A549 (cell line): ENCODE measurements around the gene DHX57. TPM values are rescaled to one million over a fixed set of nuclear protein-coding genes. Genes with fewer than 3 reads are reported as not detected.

Experiments used
- ATAC-seq, 2 experiments: fragments of 200-7000 bp in 1 of 2; fragments of >200 bp in 1 of 2; cut with Nextera tagmentation in 1 of 2; cut with Tn5 transposase in 1 of 2; 3 replicates each; pipeline versions ENCODE4 v1.8.0 to v1.9.1; 2018 to 2020; ENCODE audit warnings: mild to moderate bottlenecking in 1 of 2, moderate library complexity in 1 of 2
- CTCF ChIA-PET: fragments of 300-600 bp; sonication (Branson Sonifier 250); formaldehyde crosslinking; extraction: SDS; loops from one replicate; lab custom pipeline; 2021; ENCODE audit warnings: antibody characterized with exemption, inconsistent platforms; lab: Yijun Ruan, JAX
- POLR2A ChIA-PET: fragments of 350-600 bp; formaldehyde crosslinking; extraction: SDS; loops from one replicate; lab custom pipeline; 2021; ENCODE audit warnings: antibody characterized with exemption, inconsistent platforms; lab: Yijun Ruan, JAX
- DNase-seq, 2 experiments: peaks; one replicate each; pipeline versions ENCODE4 v3.0.0 to v3.0.0-alpha.2; 2011 to 2016; ENCODE audit warnings: low read depth in 1 of 2, low spot score in 1 of 2
- FAIRE-seq: peaks from 2 replicates; lab custom pipeline; 2011; peaks lifted over from hg19 to GRCh38; lab: Jason Lieb, UNC
- H3K27ac ChIP-seq, 2 experiments: fragments of >200 bp; sonication (Bioruptor Twin); formaldehyde crosslinking; 3 replicates each; pipeline ENCODE4 v1.5.1; 2016 to 2017
- H3K4me1 ChIP-seq: fragments of >200 bp; sonication (Bioruptor Twin); formaldehyde crosslinking; 3 replicates; pipeline ENCODE4 v1.6.1; 2016
- H3K4me2 ChIP-seq: fragments of >200 bp; sonication (Bioruptor Twin); formaldehyde crosslinking; 3 replicates; pipeline ENCODE4 v1.6.1; 2016
- H3K4me3 ChIP-seq: fragments of >200 bp; sonication (Bioruptor Twin); formaldehyde crosslinking; 3 replicates; pipeline ENCODE4 v1.5.1; 2016
- H3K9me3 ChIP-seq: fragments of >200 bp; sonication (Bioruptor Twin); formaldehyde crosslinking; 3 replicates; pipeline ENCODE4 v1.6.1; 2016
- ATOH8 ChIP-seq: fragments of 250-450 bp; sonication (Bioruptor Pico); IDR thresholded peaks from 2 replicates; pipeline ENCODE4 v1.5.0; 2020; ENCODE audit warnings: low read depth, mild to moderate bottlenecking, moderate library complexity
- BCL3 ChIP-seq: fragments of >200 bp; sonication (Bioruptor Twin); formaldehyde crosslinking; IDR thresholded peaks from 3 replicates; pipeline ENCODE4 v1.6.1; 2016
- BHLHE40 ChIP-seq: IDR thresholded peaks from 2 replicates; pipeline ENCODE4 v1.6.1; 2012; ENCODE audit warnings: low read depth, low read length, inconsistent platforms
- CHD2 ChIP-seq: fragments of 150-350 bp; IDR thresholded peaks from 2 replicates; pipeline ENCODE4 v1.6.1; 2014; ENCODE audit warnings: low read length; ENCODE audit not compliant: partially characterized antibody
- CTCF ChIP-seq: fragments of >200 bp; sonication (Bioruptor Twin); formaldehyde crosslinking; IDR thresholded peaks from 3 replicates; pipeline ENCODE4 v1.5.1; 2016
- EHF ChIP-seq: fragments of 250-450 bp; sonication (Bioruptor Pico); IDR thresholded peaks from 2 replicates; pipeline ENCODE4 v1.5.0; 2020; ENCODE audit warnings: mild to moderate bottlenecking
- EHMT2 ChIP-seq: fragments of 200-600 bp; sonication (generic); IDR thresholded peaks from 2 replicates; pipeline ENCODE4 v1.6.1; 2016; ENCODE audit warnings: antibody characterized with exemption, low read depth, mild to moderate bottlenecking, moderate library complexity
- ESRRA ChIP-seq: fragments of 150-350 bp; IDR thresholded peaks from 2 replicates; pipeline ENCODE4 v1.6.1; 2014; ENCODE audit warnings: mild to moderate bottlenecking, low read length, borderline replicate concordance
- GATA3 ChIP-seq: IDR thresholded peaks from 2 replicates; pipeline ENCODE4 v1.6.1; 2012; ENCODE audit warnings: borderline replicate concordance
- HDAC2 ChIP-seq: fragments of 200-600 bp; sonication (generic); IDR thresholded peaks from 2 replicates; pipeline ENCODE4 v1.6.1; 2016
- KDM1A ChIP-seq: fragments of 200-600 bp; sonication (generic); IDR thresholded peaks from 2 replicates; pipeline ENCODE4 v1.6.1; 2016; ENCODE audit warnings: low read depth, mild to moderate bottlenecking
- MAFK ChIP-seq: fragments of 450-650 bp; IDR thresholded peaks from 2 replicates; pipeline ENCODE4 v1.6.1; 2014; ENCODE audit not compliant: partially characterized antibody
- NR3C1 ChIP-seq: fragments of >200 bp; sonication (Bioruptor Twin); formaldehyde crosslinking; IDR thresholded peaks from 3 replicates; pipeline ENCODE4 v1.6.1; 2017
- POLR2A ChIP-seq: IDR thresholded peaks from 2 replicates; pipeline ENCODE4 v1.6.1; 2012; ENCODE audit warnings: mild to moderate bottlenecking, low read length
- POLR2AphosphoS2 ChIP-seq: conservative IDR thresholded peaks from 2 replicates; pipeline ENCODE4 v1.6.1; 2012; ENCODE audit warnings: low read length, improper control_type of control experiment, inconsistent platforms
- RFX5 ChIP-seq: fragments of 450-650 bp; IDR thresholded peaks from 2 replicates; pipeline ENCODE4 v1.7.1; 2014; ENCODE audit warnings: antibody characterized with exemption, mild to moderate bottlenecking, moderate library complexity
- RNF2 ChIP-seq: fragments of 200-600 bp; sonication (generic); IDR thresholded peaks from 2 replicates; pipeline ENCODE4 v1.6.1; 2016; ENCODE audit warnings: low read depth, mild to moderate bottlenecking, antibody characterized with exemption, moderate library complexity, borderline replicate concordance
- SMC3 ChIP-seq: fragments of >200 bp; sonication (Bioruptor Twin); formaldehyde crosslinking; IDR thresholded peaks from 3 replicates; pipeline ENCODE4 v1.6.1; 2018; ENCODE audit warnings: inconsistent platforms
- TP53 ChIP-seq: fragments of 250-450 bp; sonication (Bioruptor Pico); IDR thresholded peaks from 2 replicates; pipeline ENCODE4 v1.5.0; 2021; ENCODE audit warnings: mild to moderate bottlenecking, moderate library complexity
- ZFP36 ChIP-seq: fragments of 450-650 bp; IDR thresholded peaks from 2 replicates; pipeline ENCODE4 v1.6.1; 2014; ENCODE audit warnings: borderline replicate concordance; ENCODE audit not compliant: partially characterized antibody
- ZSCAN20 ChIP-seq: fragments of 250-450 bp; sonication (Bioruptor Pico); IDR thresholded peaks from 2 replicates; pipeline ENCODE4 v1.8.0; 2022; ENCODE audit warnings: mild to moderate bottlenecking, moderate library complexity
- WGBS: methylation state at CpG from one replicate; pipeline ENCODE4 v1.1.6; 2017; ENCODE audit errors: missing lambda C conversion rate; 5-methylcytosine and 5-hydroxymethylcytosine counted together
- polyA plus RNA-seq, 4 experiments: library from polyadenylated mRNA; depleted of rRNA in 3 of 4; stranded (reverse); fragments of >200 nt; fragmentation: RNase III in 1 of 4; extraction: RNeasy Plus Mini Kit Qiagen cat#74134 plus additional on column Dnase treatment in 1 of 4; gene quantifications; 2 replicates in 3 of 4; 3 replicates in 1 of 4; pipeline ENCODE4 v1.2.3, GENCODE V29; 2011 to 2017

The DHX57 gene
- polyA plus RNA-seq, 2 of the 4 experiments (the other 2 are of a cell fraction) = 20.6 to 31.8 TPM

GRCh38 chr2:38912619-38913018 is 36.9 kb upstream of the DHX57 start:
- FAIRE-seq = no peak
- H3K4me3 ChIP-seq = no peak overlapping the region
- CTCF ChIA-PET = interaction anchor here (0.8 to 1.8 kb wide), 2 partner anchors 20 to 35 kb away, joined by 5 read pairs; no protein-coding TSS in a partner anchor

DNA sequence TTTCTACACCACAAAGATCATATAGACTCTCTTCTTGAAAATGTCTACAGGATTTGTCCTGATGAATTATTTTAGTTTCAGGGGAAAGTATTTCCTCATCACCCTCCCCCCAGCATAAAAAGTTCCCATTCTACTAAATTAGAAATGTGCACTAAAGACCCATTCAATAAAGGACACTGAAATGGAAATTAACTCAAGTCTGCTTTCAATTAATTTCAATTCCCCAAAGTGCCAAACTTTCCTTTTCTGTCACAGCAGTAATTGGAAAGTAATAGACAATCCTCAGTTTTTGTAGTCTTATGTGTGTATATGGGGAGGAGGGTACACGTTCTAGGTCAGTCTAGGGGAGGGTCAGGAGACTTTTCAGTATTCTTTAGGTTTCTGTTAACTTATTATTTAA is 35.5 kb upstream of the DHX57 start:
- ATAC-seq (no peak), FAIRE-seq (no peak), DNase-seq (no peak)
- Histone ChIP-seq H3K4me2 (no peak overlapping the region), H3K4me1 (no peaks in the 10 kb centered on the region), H3K27ac (no peak overlapping the region), H3K9me3 (no peaks in the 10 kb centered on the region), H3K4me3 (no peak overlapping the region)
- CTCF ChIA-PET = no interaction called here
- POLR2A ChIA-PET = no interaction called here
- TF ChIP-seq POLR2A (no peak), GATA3 (no peak), CHD2 (no peak), NR3C1 (no peak), TP53 (no peak)
- WGBS = 76% methylated on average over 1 of the region's 1 CpG

More at GRCh38 chr2:38912619-38913018, 36.9 kb upstream of the DHX57 start:
- no peaks in the 10 kb centered on the region for H3K9me3 ChIP-seq
- TF ChIP-seq BHLHE40 = no peak
- no peak for TF ChIP-seq ZFP36
- TF ChIP-seq MAFK = no peak
- no peak for TF ChIP-seq ATOH8 (CRISPR knock-in tag)
- TF ChIP-seq POLR2AphosphoS2 = no peak
- no peak for TF ChIP-seq RNF2
- TF ChIP-seq HDAC2 = no peak
- no peak for TF ChIP-seq ZSCAN20 (CRISPR knock-in tag)
- TF ChIP-seq RFX5 = no peak
- no peak for TF ChIP-seq TP53
- no peak for TF ChIP-seq KDM1A
- no peak for TF ChIP-seq BCL3
- no peak for TF ChIP-seq ESRRA
- no peak for TF ChIP-seq CTCF
- TF ChIP-seq EHMT2 = no peak
- no peak for TF ChIP-seq SMC3
- TF ChIP-seq, all 56 proteins: peak for 0
- H3K4me2 ChIP-seq = no peak overlapping the region
- no peak overlapping the region for H3K27ac ChIP-seq
- no peaks in the 10 kb centered on the region for H3K4me1 ChIP-seq
- POLR2A ChIA-PET = no interaction called here
- ATAC-seq = no peak
- no peak for DNase-seq
- WGBS = 62% methylated on average over 1 of the region's 1 CpG

GRCh38 chr2:38909872-38910271 is 34.1 kb upstream of the DHX57 start:
- TF ChIP-seq EHF (CRISPR knock-in tag) = no peak
- ChIA-PET POLR2A (interaction anchor here (0.5 kb wide), 1 partner anchor 241 kb away, joined by 3 read pairs; no protein-coding TSS in a partner anchor), CTCF (interaction anchor here (0.6 to 0.8 kb wide), 2 partner anchors 9 to 37 kb away, joined by 3 to 4 read pairs; no protein-coding TSS in a partner anchor)
- 90% methylated on average over 1 of the region's 1 CpG for WGBS
- no peak overlapping the region for H3K4me2 ChIP-seq
- DNase-seq = no peak
- no peak overlapping the region for H3K4me3 ChIP-seq
- no peaks in the 10 kb centered on the region for H3K4me1 ChIP-seq
- no peak for FAIRE-seq
- no peak overlapping the region for H3K27ac ChIP-seq
- no peak for ATAC-seq
- H3K9me3 ChIP-seq = no peaks in the 10 kb centered on the region
